Measurements from ENCODE around the gene GRK6. TPM values are rescaled to one million over a fixed set of nuclear protein-coding genes. Genes with fewer than 3 reads are reported as not detected.
A peak's percentile ranks its signal among the peaks of the same experiment; 100 is the strongest.

The GRK6 gene
- total and polyA plus RNA-seq, 11 donors: 6.8 to 33.2 (median 17.3) TPM

GRCh38 chr5:177446200-177447065 lies 20.0 kb downstream of the GRK6 start, which contains the start of gene PRR7:
TSS of gene PRR7 (plus strand) at chr5:177446814. CDS start at chr5:177455068, 8,254 bp downstream.
- Histone ChIP-seq H3K9me3 (no peaks in the 10 kb centered on the region), H3K4me3 (peak within 1 kb of the TSS; percentile 53 to 78 (median 62)), H3K27me3 (peaks cover 0 to 19% (median 3%) of the 10 kb centered on the region in 9 donors), H3K36me3 (peaks cover 0 to 16% (median 5%) of the 10 kb centered on the region in 9 donors), H3K27ac (peak within 1 kb of the TSS in 3 of 12 donors; percentile 4 to 60 (median 30)), H3K4me1 (peaks cover 2 to 38% (median 21%) of the 10 kb centered on the region in 12 donors)
- 0 to 2% (median 1%) methylated on average over 20 to 89 of the region's 89 CpGs for WGBS, 4 donors
- TF ChIP-seq CTCF (IDR thresholded peaks at IDR 0.05) (peak in 4 of 12 donors; percentile 8 to 21 (median 16)), POLR2A (IDR thresholded peaks at IDR 0.05) (no peak)
- DNase-seq: peak in 4 of 5 donors; percentile 63 to 77 (median 71)
- intact Hi-C loops (cut with DNase I): loop anchor here in 1 of 10 donors (2.0 kb wide), 1 partner anchor 42 kb away; no protein-coding TSS in a partner anchor
- ATAC-seq: peak in 3 of 4 donors; percentile 57 to 72 (median 69)

GRCh38 chr5:177447066-177447610 lies 20.7 kb downstream of the GRK6 start:
- Histone ChIP-seq H3K27ac (peak overlapping the region in 2 of 12 donors; percentile 4 to 60), H3K4me3 (peak overlapping the region; percentile 53 to 78 (median 62)), H3K27me3 (peaks cover 0 to 19% (median 3%) of the 10 kb centered on the region in 9 donors), H3K4me1 (peaks cover 2 to 38% (median 21%) of the 10 kb centered on the region in 12 donors), H3K36me3 (peaks cover 0 to 9% (median under 1%) of the 10 kb centered on the region in 9 donors), H3K9me3 (no peaks in the 10 kb centered on the region)
- WGBS, 4 donors: 1 to 3% (median 2%) methylated on average over 8 to 51 of the region's 52 CpGs
- DNase-seq (peak in 1 of 5 donors; percentile 65), ATAC-seq (peak in 2 of 4 donors; percentile 4 to 13)
- TF ChIP-seq CTCF (IDR thresholded peaks at IDR 0.05) (no peak), POLR2A (IDR thresholded peaks at IDR 0.05) (no peak)
- intact Hi-C loops (cut with DNase I): loop anchor here in 1 of 10 donors (2.0 kb wide), 1 partner anchor 42 kb away; no protein-coding TSS in a partner anchor

- H3K4me3 ChIP-seq: peak overlapping the region in 8 of 12 donors; percentile 53 to 78 (median 62)
Observed at GRCh38 chr5:177447611-177448243, 21.3 kb downstream of the GRK6 start.

More at GRCh38 chr5:177447611-177448243, 21.3 kb downstream of the GRK6 start:
- DNase-seq (peak; percentile 60 to 79 (median 71)), ATAC-seq (peak; percentile 15 to 68 (median 63))
- peak overlapping the region in 2 of 12 donors; percentile 4 to 30 for H3K27ac ChIP-seq
- peaks cover 0 to 3% (median 0%) of the 10 kb centered on the region in 9 donors for H3K36me3 ChIP-seq
- H3K27me3 ChIP-seq: peaks cover 0 to 21% (median 3%) of the 10 kb centered on the region in 9 donors
- TF ChIP-seq POLR2A (IDR thresholded peaks at IDR 0.05): no peak
- TF ChIP-seq CTCF (IDR thresholded peaks at IDR 0.05): peak in 1 of 12 donors; percentile 7
- intact Hi-C loops (cut with DNase I): loop anchor here in 1 of 10 donors (2.0 kb wide), 1 partner anchor 43 kb away; no protein-coding TSS in a partner anchor
- H3K4me1 ChIP-seq: peaks cover 2 to 38% (median 21%) of the 10 kb centered on the region in 12 donors
- no peaks in the 10 kb centered on the region for H3K9me3 ChIP-seq
- 7 to 13% (median 8%) methylated on average over 14 to 23 of the region's 23 CpGs for WGBS, 4 donors

All from heart left ventricle (tissue), 16 donors.